8988T (cell line): Measurements from ENCODE around the gene FTSJ3.

Source experiments
- DNase-seq: peaks from one replicate; pipeline ENCODE4 v3.0.0; 2011

Gene FTSJ3

GRCh38 chr17:63842540-63843386 lies 15.3 kb upstream of the FTSJ3 start, which contains the start of gene SMARCD2:
Gene SMARCD2, minus strand, starts transcription at chr17:63842685. Its CDS starts 11 bp downstream, at chr17:63842674.
- peak; percentile 71 for DNase-seq

GRCh38 chr17:63842173-63842539 lies 14.7 kb upstream of the FTSJ3 start:
- no peak for DNase-seq

GRCh38 chr17:63841350-63842172 lies 14.1 kb upstream of the FTSJ3 start:
- no peak for DNase-seq

GRCh38 chr17:63840591-63841349 lies 13.3 kb upstream of the FTSJ3 start:
- no peak for DNase-seq

- no peak for DNase-seq
These were observed 11.2 kb upstream of the FTSJ3 start for GRCh38 chr17:63838631-63839171.

- DNase-seq = no peak
These were observed 10.6 kb upstream of the FTSJ3 start for GRCh38 chr17:63837962-63838600.

GRCh38 chr17:63837480-63837879 lies 10.0 kb upstream of the FTSJ3 start:
- no peak for DNase-seq

- no peak for DNase-seq
These were observed 9.3 kb upstream of the FTSJ3 start for GRCh38 chr17:63836811-63837210.

- no peak for DNase-seq
These were observed 7.8 kb upstream of the FTSJ3 start for GRCh38 chr17:63835167-63835720.

- DNase-seq = peak; percentile 57
These were observed 7.1 kb upstream of the FTSJ3 start for GRCh38 chr17:63834431-63835166.

- no peak for DNase-seq
These were observed 6.4 kb upstream of the FTSJ3 start for GRCh38 chr17:63833741-63834373.

GRCh38 chr17:63833026-63833740 lies 5.7 kb upstream of the FTSJ3 start:
- no peak for DNase-seq

GRCh38 chr17:63832455-63832854 lies 5.0 kb upstream of the FTSJ3 start:
- no peak for DNase-seq

GRCh38 chr17:63832014-63832413 lies 4.6 kb upstream of the FTSJ3 start:
- DNase-seq = no peak

GRCh38 chr17:63831505-63831904 lies 4.0 kb upstream of the FTSJ3 start:
- DNase-seq = no peak

- DNase-seq = no peak
These were observed 3.5 kb upstream of the FTSJ3 start for GRCh38 chr17:63830904-63831491.

- DNase-seq = no peak
These were observed 2.8 kb upstream of the FTSJ3 start for GRCh38 chr17:63830278-63830677.

GRCh38 chr17:63828936-63829335 lies 1.5 kb upstream of the FTSJ3 start:
- DNase-seq = no peak

GRCh38 chr17:63827801-63828221 lies 348 bp upstream of the FTSJ3 start:
- no peak for DNase-seq
